ENCODE measurements around the gene GPR39.

Gene GPR39

DNA sequence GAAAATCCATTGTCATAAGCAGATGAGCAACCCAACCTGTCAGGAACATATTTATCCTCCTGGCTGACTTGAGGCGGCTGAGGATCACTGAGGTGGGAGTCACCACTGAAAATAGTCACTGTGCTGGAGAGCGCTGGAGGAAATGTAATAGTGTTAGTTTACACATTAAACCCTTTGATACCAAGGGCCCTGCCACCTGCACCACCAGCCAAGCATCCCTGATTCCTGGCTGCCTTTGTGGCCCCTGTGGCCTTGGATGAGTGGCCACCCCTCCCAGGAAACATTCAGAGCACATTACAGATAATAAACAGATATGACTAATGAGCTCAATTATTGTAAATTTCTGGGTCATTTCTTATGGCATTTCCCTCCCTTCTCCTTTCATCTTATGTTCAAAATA lies 147.5 kb downstream of the GPR39 start:
- no peak for DNase-seq (ENCODE audit: low read depth, low spot score)

DNA sequence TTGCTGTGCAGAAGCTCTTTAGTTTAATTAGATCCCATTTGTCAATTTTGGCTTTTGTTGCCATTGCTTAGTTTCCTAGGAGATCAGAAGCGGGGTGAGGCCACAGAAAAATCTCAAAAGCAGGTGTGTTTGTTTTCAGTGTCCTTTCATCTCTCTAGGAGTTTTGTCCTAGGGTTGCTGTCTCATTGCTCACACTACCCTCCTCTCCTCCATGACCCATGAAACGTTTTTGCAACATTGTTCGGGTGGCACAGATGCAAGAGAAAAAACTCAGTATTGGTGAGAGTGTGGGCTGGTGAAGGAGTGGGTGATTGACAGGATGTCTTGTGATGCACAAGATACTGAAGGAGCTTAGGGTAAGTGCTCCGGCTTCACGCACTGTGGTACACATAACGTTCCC lies 149.8 kb downstream of the GPR39 start:
- no peak for DNase-seq (ENCODE audit: low read depth, low spot score)

DNA sequence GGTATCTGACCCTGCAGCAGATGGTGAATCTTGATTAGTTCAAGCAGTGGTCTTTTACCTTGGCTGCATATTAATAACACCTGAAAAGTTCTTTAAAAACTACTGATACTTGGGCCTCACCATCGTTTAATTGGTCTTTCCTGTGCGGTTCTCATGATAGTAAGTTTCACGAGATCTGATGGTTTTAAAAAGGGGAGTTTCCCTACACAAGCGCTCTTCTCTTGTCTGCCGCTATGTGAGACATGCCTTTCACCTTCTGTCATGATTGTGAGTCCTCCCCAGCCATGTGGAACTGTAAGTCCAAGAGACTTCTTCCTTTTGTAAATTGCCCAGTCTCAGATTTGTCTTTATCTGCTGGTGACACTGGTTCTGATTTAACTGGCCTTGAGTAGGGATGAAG lies 151.1 kb downstream of the GPR39 start:
- no peak for DNase-seq (ENCODE audit: low read depth, low spot score)

DNA sequence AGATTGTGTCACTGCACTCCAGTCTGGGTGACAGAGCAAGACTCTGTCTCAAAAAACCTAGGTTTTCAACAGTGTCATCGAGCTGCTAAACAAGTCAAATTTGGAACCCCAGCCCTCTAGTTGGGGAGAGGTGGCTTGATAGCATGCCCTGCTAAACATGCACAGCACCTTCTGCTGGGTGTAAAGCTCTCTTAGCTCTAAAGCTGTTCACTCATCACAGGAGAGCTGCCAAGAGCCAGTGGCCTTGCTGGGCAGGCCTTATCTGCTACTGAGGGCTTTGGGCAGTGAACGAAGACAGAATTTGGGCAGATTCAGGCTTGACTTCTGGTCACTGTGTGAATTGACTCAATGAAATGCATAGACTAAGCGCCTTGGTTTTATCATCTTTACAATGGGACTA lies 152.1 kb downstream of the GPR39 start:
- no peak for DNase-seq (ENCODE audit: low read depth, low spot score)

DNA sequence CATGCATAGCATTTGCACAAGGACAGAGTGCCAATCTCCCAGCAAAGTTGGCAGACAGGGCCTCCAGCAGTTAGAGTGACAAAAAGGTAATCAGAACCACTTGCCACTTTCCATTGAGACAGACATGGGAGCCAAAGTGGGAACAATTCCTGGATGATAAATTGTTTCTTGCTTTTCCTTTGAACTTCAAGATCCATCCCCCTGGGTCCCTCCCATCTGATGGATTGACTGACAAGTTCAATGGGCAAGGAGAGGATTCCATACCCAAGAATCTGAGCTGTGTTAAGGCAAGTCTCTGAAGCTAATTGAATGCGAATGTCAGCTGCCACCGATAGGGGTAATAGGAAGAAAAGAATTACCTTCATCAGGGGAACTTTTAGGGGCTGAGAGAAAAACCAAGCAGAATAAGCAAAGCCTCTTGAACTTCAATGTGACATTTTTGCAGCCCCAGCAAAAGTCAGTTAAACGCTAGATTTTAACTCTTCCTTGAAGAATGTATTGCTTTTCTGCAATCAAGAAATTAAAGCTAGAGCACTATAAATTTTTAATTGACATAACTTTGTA lies 156.9 kb downstream of the GPR39 start:
- no peak for DNase-seq (ENCODE audit: low read depth, low spot score)

DNA sequence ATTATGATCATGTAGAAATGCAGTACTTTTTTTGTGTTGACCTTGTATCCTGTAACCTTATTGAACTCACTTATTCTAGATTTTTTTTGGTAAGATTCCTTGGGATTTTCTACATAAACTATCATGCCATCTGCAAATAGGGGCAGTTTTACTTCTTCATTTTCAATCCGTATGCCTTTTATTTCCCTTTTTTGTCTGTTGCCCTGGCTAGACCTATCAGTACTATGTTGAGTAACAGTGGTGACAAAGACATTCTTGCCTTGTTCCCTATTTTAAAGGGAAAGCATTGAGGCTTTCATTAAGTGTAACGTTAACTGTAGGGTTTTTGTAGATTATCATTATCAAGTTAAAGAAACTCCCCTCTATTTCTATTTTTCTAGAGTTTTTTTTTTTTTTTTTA lies 161.1 kb downstream of the GPR39 start:
- no peak for DNase-seq (ENCODE audit: low read depth, low spot score)

DNA sequence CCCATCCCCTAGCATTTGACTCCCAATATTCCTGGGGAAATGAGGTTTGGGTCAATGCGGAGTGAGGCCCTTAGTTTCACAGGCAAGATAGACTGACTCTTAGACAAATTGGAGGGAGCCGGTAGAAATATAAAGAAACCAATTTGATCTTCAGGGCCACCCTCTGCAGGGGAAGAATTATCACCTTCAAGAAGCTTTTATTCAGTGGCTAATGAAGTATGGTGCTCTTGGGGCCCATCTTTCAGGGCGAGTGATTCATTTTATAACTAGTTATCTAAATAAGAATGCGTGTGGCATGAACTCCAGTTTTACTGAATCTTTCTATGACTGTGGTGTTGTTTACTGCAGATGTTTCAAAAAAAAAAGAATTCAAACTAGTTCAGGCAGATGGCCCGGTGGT lies 165.0 kb downstream of the GPR39 start:
- no peak for DNase-seq (ENCODE audit: low read depth, low spot score)

DNA sequence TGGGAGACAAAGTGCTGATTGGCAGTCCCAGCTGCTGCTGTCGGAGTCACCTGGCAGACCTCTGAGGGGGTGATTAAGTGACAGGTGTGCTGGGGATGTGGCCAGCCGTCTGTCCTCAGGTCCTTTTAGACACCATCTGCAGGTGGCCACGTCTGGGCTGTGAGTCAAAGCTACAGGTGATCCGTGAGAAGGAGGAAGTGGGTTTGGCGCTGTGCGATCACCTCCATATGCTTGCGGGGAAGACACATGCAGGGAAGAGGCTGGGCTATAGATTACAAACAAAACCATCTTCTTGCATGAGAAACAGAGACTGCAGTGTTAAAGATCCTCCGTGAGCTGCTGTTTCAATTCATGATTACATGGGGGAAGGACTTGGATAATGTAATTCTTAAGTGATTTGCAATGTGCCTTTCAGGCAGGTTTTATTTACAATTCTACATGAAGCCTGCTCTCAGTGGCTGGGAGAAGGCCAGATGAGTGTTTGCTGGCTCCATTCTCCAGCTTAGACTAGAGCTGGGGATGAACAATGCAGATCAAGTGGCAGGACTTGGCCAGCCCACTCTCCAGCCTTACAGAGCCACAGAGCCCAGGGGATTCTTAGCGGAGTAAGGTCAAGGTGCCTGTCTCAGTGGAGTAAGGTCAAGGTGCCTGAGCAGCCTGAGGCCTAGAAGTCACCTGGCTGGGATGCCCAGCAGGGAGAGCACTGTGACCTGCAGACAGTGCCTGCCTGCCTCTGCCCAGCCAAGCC lies 165.6 kb downstream of the GPR39 start:
- no peak for DNase-seq (ENCODE audit: low read depth, low spot score)

DNA sequence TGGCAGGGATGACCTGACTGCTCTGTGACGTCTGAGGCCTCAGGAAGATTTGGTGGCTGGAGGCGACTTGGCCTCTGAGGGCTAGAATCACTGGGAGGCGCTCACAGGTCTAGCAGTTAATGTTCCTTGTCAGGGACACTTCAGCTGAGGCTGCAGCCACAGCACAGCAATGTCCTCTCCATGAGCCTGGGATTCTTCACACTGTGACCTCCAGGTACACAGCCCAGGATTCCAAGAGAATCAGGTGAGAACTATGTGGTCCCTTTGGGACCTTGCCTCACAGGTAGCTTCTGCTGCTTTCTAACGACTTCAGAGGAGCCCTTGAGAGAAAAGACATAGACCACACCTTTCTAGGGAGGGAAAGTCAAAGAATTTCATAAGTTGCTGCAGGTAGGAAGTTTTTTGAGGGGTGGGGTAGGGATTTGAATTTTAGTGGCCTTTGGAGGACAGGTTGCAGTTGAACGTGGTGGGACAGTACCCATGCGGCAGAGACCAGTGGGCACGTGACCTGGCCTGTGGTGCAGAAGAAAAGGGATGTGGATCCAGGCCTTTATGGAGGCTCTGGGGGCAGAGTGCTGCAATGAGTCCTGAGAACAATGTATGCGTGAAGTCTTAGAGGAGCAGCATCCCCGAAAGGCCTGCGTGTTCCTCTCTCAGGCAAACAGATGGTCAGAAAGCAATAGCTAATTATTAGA lies 167.2 kb downstream of the GPR39 start:
- no peak for DNase-seq (ENCODE audit: low read depth, low spot score)

DNA sequence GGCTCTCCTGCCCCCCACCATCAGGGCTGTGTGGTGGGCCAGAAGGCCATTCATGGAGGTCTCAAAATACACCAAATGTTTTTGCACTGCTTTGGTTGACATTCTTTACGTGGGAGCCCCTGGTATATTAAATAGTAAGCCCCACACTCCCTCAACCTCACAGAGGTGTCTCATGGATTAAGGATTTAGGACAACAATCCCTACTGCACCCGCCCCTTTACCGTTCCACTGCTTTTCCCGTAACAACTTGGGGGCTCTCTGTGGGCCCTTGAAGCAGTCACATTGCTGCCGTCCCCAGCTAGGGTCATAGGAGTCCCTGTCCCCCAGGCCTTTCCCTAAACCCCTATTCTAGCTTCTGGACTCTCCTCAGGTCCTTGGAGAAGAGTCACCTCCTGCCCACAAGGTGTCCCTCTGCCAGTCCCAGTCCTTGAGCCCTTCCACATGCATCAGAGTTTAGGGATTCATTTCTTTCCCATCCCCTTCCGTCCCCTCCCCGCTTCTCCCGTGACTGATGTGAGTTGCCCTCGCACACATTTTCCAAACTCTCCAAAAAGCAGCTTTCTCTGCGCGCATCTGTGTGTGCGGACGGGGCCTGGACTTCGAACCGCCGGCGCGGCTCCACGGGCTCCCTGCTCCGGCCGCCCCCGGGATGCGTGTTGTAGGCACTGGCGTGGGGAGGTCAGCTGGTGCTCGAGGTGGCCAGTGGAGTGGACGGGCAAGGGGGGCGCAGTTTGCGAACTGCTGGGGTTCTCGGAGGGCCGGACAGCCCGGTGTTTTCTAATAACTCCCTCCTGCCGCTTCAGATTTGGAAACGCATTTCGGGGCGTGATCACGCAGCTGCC lies 168.6 kb downstream of the GPR39 start:
- DNase-seq (ENCODE audit: low read depth, low spot score), result no peak

DNA sequence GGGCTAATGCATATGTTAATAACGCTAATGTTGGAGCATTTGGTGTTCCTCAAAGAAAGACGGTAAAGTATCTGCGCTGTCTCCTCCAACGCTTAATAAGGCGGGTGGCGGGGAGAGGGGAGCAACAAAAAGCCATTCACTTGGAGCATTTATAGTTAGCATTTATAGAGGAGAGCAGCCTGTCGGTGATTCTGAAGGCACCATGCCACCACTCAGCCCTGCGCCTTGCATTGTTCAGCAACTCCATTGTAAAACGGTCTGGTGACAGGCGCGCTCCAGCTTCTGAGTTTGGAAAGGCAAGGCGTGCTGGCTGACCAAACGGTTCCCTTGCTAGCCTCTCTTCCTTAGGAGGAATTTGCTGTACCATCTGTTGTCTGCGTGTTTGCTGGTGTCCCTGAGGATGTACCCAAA lies 169.5 kb downstream of the GPR39 start:
- DNase-seq (ENCODE audit: low read depth, low spot score), result no peak

DNA sequence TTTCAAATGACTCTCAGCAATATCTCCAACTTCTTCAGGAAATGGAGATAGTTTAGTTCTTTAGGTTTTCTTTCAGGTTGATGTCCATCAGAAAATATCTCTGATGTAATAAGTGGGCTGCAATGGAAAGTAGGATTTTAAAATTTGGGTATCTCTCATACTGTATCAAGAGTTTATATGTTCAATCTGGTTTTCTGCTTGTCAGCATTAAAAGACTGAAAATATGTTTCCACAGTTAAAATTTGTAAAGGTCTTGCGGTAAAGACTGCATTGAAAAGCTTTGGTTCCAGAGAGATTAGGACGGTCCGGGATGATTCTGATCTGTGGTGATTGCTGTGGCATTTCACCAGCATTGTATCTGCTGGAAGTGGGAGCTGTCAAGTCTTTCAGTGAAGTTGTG lies 170.2 kb downstream of the GPR39 start:
- DNase-seq (ENCODE audit: low read depth, low spot score), result no peak

DNA sequence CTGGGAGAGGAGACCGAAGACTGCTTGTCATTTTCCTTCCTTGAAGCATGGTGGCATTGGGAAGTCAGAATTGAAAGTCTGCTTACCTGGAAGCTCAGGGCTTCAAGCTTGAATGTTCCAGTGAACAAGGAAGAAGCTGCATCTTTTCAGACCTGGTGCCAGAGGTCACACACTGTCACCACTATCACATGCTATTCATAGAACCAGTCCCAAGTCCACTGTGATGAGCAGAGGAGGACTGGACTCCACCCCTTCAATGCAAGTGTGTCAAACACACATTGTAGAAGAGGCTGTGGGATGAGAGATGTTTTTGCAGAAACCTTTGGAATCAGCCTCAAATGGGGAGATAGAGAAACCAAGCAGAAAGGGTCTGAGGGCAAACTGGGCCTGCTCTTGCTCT lies 172.0 kb downstream of the GPR39 start:
- DNase-seq (ENCODE audit: low read depth, low spot score), result no peak

DNA sequence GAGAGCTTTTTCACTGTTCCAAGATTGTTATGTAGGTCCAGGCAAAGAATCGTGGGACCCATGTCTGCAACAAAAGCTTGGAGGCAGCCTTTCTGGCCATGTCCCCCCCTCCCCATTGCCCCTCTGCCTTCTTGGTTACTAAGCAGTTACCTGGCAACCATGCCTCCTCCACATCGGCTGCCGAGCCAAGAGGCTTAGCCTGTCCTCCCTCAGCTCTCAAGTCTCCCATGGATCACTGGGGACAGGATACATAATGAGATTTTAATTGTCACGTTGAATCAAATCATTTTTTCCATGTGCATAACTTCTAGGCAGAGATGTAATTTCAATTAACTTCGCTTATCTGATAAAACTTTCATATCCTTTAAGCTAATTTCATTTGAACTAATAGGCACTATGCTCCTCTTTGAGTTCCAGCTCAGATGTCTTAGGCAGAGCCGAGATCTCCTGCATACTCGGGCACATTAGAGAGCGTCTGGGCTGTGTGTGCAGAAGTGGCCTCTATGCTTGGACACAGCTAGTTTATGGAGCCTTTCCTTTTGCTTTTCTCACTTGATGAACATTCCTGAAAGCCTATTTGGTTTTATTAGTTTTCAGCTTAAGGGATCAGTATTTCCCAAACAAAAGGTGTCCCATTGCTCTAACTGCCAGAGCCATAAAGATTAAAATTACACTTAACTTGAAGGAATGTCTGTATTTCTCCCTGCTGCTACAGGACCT lies 172.7 kb downstream of the GPR39 start:
- no peak for DNase-seq (ENCODE audit: low read depth, low spot score)

DNA sequence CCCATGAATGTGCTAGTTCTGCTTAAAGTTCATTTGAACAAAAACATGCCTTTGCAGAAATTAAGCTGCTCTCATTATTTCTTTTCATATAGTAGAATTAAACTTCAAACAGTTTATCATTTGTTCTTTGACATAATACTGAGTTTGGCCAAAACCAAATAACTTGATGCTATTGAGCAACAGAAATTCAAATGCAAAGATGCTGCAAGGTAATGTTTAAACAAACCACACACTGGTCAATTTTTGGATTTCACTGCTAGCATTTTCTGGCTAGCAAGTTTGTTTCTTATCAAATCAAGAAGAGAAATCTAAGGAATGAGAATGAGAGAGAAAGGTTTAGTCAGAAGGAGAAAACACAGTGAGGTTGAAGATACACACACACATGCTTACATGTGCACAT lies 173.4 kb downstream of the GPR39 start:
- no peak for DNase-seq (ENCODE audit: low read depth, low spot score)

DNA sequence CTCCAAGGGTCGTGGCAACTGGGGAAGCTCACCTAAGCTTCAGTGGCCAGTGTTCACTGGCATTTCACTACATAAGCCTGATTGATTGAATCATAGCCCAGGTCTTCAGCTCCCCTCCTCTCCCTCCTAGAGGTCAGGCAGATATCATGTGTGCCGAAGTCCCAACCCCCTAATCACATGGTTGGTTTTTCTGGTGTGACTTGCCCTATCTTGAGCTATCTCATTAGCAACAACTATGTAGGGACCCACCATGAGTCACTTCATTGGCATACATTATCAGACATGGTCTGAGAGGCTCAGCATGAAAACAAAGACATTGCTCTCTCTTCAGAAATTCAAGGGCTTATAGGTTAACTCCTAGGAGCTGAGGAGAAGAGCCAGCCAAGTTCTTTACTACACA lies 176.6 kb downstream of the GPR39 start:
- no peak for DNase-seq (ENCODE audit: low read depth, low spot score)

DNA sequence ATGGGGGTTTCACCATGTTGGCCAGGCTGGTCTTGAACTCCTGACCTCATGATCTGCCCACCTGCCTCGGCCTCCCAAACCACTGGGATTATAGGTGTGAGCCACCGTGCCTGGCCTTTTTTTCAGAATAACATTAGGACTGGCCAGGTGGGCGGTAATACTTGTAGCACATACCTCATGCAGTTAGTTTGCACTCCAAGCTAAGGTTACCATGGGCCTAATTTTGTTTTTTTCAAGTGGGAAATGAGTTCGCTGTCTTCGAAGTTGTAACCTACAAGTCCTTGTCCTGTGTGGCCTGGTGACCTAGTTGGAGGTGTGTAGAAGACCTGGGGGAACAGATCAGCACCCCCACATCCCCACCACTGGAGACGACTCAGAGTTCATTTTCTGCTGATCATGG lies 178.6 kb downstream of the GPR39 start:
- DNase-seq (ENCODE audit: low read depth, low spot score), result no peak

DNA sequence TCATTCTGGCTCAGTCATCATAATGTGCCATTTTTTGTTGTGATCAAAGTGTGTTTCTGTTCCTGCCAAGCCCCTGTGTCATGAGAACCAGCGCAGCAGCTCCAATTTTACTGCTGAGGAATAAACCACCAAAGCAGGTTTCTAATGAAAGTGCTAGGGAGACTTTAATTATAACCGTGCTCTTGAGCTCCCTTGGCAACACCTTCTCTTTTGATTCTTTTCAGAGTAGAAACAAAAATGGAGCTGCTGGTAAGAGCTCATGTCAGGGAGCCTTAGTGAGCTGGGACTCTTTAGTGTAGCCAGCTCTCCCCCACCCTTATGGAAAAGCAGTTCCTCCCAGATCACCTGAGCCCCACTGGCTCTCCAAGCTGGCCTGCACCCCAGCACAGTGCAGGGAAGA lies 179.1 kb downstream of the GPR39 start:
- no peak for DNase-seq (ENCODE audit: low read depth, low spot score)

DNA sequence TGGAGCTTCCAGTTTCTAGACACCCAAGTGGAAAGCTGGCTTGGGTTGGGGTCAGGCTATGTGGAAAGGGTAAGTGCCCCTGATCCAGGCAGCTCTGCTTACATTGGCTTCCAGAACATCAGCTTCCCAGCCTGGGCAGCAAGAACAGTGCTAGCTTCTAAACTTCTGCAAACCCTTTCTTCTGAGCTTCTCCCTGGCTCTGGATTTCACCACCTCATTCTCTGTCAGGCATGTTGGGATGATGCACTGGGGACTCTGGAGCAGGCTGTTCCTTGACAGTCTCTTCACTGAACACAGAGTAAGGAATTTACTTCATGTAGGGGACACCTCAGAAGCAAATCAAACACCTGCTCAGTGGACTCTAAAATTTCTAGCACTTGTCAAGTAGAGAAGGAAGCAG lies 180.6 kb downstream of the GPR39 start:
- no peak for DNase-seq (ENCODE audit: low read depth, low spot score)

DNA sequence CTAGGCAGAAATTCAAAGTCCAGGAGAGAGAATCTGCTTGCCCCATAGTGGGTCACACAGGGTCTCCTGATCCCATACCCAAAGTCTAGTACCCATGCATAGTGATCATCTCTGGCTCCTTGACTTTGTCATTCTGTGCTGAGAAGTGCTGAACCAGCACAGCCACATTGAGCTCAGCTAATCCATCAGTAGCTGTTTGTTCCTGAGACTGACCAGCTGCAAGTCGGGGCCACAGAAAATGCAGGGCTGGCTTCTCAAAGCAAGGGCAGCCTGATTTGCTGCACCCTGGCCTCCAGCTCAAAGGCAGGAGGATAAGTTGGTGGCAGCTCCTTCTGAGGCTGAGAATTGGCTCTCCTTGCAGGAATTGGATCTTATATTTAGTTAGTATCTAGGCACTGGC lies 181.2 kb downstream of the GPR39 start:
- no peak for DNase-seq (ENCODE audit: low read depth, low spot score)

DNA sequence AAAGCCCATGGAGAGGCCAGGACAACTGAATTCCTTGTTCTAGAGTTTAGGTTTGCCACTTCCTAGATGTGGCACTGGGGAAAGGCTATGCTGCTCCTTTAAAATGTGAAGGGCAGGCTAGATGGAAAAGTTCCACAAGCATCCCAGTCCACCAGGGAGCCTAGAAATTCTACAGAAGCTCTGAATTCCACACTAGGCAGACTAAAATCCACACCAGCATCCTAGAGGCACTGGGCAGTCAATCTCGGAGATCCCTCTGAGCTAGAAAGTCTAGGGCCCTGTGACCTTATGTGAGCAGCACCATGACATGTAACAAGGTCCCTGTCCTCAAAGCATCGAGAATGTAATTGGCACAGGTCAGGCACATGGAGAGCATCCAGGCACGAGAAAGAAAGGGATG lies 181.9 kb downstream of the GPR39 start:
- DNase-seq (ENCODE audit: low read depth, low spot score), result no peak

DNA sequence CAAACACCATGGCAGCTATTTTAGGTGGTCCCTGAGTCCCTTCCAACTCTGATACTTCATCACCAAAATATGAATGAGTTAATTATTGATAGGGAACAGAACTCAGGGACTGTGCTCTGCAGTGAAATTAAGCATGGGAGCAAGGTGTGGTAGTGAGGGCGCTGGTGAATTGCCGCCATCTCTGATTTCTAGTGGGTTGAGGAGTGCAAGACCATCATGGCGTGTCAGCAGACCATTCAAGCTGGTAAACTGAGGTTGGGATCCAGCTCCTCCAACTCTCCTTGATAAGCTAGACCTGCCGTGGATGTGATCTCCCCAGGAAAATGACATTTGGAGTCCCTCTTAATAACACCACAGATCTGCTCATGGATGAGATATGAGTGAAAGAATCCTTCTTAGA lies 183.0 kb downstream of the GPR39 start:
- DNase-seq (ENCODE audit: low read depth, low spot score), result no peak
